Measurements from ENCODE around the gene CD19. TPM values are rescaled to one million over a fixed set of nuclear protein-coding genes. Genes with fewer than 3 reads are reported as not detected.

Gene CD19
- total RNA-seq, 1 donor from 2014 or later = 0.18 TPM

DNA sequence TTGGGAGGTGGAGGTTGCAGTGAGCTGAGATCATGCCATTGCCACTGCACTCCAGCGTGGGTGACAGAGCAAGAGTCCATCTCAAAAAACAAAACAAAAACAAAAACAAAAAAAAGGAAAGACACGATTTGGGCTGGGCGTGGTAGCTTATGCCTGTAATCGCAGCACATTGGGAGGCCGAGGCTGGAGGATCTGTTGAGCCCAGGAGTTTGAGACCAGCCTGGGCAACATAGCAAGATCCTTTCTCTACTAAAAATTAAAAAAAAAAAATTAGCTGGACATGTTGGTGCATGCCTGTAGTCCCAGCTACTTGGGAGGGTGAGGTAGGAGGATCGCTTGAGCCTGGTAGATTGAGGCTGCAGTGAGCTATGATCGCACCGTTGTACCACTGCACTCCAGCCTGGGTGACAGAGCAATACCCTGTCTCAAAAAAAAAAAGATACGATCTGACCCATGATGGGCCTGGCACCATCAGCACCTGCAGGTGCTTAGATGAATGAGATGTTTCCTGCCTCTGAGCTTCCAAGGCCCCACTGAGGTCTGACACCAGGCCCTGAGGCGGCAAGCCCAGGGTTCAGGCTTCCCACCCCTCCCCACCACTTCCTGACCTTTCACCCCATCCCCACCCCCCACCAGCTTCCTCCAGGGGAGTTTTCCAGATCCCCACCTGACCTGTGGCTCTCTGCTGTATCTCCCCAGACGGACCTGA, 31.7 kb upstream of the CD19 start:
- H3K4me1 Mint-ChIP-seq (ENCODE audit: low read depth) = no peaks in the 10 kb centered on the region
- no peaks in the 10 kb centered on the region for H3K27me3 Mint-ChIP-seq (ENCODE audit: low read depth)

DNA sequence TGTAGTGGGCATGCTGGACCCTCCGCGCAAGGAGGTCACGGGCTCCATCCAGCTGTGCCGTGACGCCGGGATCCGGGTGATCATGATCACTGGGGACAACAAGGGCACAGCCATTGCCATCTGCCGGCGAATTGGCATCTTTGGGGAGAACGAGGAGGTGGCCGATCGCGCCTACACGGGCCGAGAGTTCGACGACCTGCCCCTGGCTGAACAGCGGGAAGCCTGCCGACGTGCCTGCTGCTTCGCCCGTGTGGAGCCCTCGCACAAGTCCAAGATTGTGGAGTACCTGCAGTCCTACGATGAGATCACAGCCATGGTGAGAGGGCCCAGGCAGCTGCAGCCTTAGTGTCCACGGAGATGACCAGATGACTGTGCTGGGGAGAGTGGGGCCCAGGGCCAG, 31.2 kb upstream of the CD19 start:
- no peaks in the 10 kb centered on the region for H3K36me3 Mint-ChIP-seq (ENCODE audit: low read depth)
- no peaks in the 10 kb centered on the region for H3K27me3 Mint-ChIP-seq (ENCODE audit: low read depth)
- DNase-seq (ENCODE audit: low spot score) = no peak
- H3K4me1 Mint-ChIP-seq (ENCODE audit: low read depth) = no peaks in the 10 kb centered on the region
- no peak overlapping the region for H3K4me3 Mint-ChIP-seq (ENCODE audit: low read depth)
- H3K27ac Mint-ChIP-seq = no peak overlapping the region
- intact Hi-C loops (cut with micrococcal nuclease) = no loop called here
- H3K9me3 Mint-ChIP-seq = no peaks in the 10 kb centered on the region

More for the DNA sequence above, 31.7 kb upstream of the CD19 start:
- H3K4me3 Mint-ChIP-seq (ENCODE audit: low read depth) = no peak overlapping the region
- no peaks in the 10 kb centered on the region for H3K9me3 Mint-ChIP-seq
- H3K36me3 Mint-ChIP-seq (ENCODE audit: low read depth) = no peaks in the 10 kb centered on the region
- DNase-seq (ENCODE audit: low spot score) = no peak
- no peak overlapping the region for H3K27ac Mint-ChIP-seq
- intact Hi-C loops (cut with micrococcal nuclease) = no loop called here

DNA sequence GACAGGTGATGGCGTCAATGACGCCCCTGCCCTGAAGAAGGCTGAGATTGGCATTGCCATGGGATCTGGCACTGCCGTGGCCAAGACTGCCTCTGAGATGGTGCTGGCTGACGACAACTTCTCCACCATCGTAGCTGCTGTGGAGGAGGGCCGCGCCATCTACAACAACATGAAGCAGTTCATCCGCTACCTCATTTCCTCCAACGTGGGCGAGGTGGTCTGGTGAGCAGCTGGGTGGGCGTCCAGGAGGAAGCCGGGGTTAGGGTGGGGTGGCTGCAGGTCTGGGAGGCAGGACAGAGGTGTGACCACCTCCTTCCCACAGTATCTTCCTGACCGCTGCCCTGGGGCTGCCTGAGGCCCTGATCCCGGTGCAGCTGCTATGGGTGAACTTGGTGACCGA, 29.9 kb upstream of the CD19 start:
- Mint-ChIP-seq H3K36me3 (ENCODE audit: low read depth) (no peaks in the 10 kb centered on the region), H3K9me3 (no peaks in the 10 kb centered on the region), H3K4me3 (ENCODE audit: low read depth) (no peak overlapping the region), H3K4me1 (ENCODE audit: low read depth) (no peaks in the 10 kb centered on the region), H3K27me3 (ENCODE audit: low read depth) (no peaks in the 10 kb centered on the region), H3K27ac (no peak overlapping the region)
- intact Hi-C loops (cut with micrococcal nuclease) = no loop called here
- no peak for DNase-seq (ENCODE audit: low spot score)

DNA sequence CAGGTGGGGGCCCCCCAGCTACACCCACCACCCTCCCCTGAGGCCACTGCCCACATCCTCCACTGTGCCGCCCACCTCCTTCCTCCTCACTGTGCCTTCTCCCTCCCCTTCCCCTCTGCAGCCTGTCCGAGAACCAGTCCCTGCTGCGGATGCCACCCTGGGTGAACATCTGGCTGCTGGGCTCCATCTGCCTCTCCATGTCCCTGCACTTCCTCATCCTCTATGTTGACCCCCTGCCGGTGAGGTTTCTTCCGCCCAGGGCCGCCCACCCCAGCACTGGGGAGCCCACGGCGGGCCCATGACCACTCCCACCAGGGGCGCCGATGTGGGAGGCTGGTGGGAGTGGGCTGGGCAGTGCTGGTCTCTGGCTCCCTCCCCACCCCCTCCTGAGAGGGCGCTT, 28.9 kb upstream of the CD19 start:
- no peak overlapping the region for H3K27ac Mint-ChIP-seq
- H3K4me1 Mint-ChIP-seq (ENCODE audit: low read depth) = no peaks in the 10 kb centered on the region
- H3K27me3 Mint-ChIP-seq (ENCODE audit: low read depth) = no peaks in the 10 kb centered on the region
- intact Hi-C loops (cut with micrococcal nuclease) = no loop called here
- DNase-seq (ENCODE audit: low spot score) = no peak
- H3K4me3 Mint-ChIP-seq (ENCODE audit: low read depth) = no peak overlapping the region
- H3K9me3 Mint-ChIP-seq = no peaks in the 10 kb centered on the region
- no peaks in the 10 kb centered on the region for H3K36me3 Mint-ChIP-seq (ENCODE audit: low read depth)

DNA sequence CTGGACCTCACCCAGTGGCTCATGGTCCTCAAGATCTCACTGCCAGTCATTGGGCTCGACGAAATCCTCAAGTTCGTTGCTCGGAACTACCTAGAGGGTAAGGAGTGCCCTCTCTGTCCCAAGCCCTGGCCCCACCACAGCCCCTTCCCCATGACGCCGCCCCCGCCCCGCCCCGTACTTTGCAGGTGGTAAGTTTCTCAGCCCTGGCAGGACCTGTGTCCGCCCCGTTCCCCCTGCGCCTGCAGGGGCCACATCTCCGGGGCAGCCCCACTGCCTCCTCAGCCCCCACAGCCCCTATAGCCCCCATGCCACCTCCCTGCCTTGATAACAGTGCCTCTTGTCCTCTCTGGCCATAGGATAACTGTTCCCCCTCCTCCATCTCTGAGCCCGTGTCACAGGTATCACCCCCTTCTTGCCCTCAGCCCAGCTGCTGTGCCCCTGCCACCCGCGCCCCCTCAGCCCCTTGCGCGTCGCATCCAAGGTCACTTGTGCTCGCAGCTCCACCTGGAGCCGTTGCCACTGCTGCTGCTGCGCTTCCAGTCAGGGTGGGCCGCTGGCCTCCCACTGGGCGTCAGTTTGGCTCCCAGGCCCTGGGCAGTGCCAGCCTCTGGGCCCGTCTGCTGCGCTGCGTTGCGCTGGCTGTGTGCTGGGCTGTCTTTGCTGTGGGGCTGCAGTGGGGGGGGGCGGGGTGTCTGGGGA, 28.3 kb upstream of the CD19 start:
- H3K27me3 Mint-ChIP-seq (ENCODE audit: low read depth) = no peaks in the 10 kb centered on the region
- DNase-seq (ENCODE audit: low spot score) = no peak
- intact Hi-C loops (cut with micrococcal nuclease) = no loop called here
- no peak overlapping the region for H3K4me3 Mint-ChIP-seq (ENCODE audit: low read depth)
- no peak overlapping the region for H3K27ac Mint-ChIP-seq
- H3K4me1 Mint-ChIP-seq (ENCODE audit: low read depth) = no peaks in the 10 kb centered on the region
- H3K36me3 Mint-ChIP-seq (ENCODE audit: low read depth) = no peaks in the 10 kb centered on the region
- no peaks in the 10 kb centered on the region for H3K9me3 Mint-ChIP-seq

DNA sequence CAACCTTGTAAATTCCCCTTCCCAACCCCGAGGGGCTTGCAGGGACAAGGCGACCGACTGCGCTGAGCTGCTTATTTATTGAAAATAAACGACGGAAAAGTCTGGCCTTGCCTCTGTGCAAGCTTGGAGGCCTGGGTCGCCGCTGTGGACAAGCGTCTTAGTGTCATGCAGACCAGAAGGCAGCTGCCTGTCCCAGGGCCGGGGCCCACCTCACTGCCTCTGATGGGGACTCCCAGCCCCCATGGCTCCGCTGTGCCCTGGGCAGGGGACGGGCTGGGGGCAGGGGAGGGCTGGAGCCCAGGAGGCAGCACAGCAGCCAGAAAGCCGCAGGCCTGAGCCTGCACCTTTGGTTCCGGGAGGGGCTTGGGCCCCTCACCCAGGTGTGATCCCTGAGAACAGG, 27.4 kb upstream of the CD19 start:
- no peaks in the 10 kb centered on the region for H3K27me3 Mint-ChIP-seq (ENCODE audit: low read depth)
- no peak for DNase-seq (ENCODE audit: low spot score)
- H3K9me3 Mint-ChIP-seq = no peaks in the 10 kb centered on the region
- intact Hi-C loops (cut with micrococcal nuclease) = no loop called here
- H3K27ac Mint-ChIP-seq = no peak overlapping the region
- H3K36me3 Mint-ChIP-seq (ENCODE audit: low read depth) = no peaks in the 10 kb centered on the region
- no peaks in the 10 kb centered on the region for H3K4me1 Mint-ChIP-seq (ENCODE audit: low read depth)
- no peak overlapping the region for H3K4me3 Mint-ChIP-seq (ENCODE audit: low read depth)

DNA sequence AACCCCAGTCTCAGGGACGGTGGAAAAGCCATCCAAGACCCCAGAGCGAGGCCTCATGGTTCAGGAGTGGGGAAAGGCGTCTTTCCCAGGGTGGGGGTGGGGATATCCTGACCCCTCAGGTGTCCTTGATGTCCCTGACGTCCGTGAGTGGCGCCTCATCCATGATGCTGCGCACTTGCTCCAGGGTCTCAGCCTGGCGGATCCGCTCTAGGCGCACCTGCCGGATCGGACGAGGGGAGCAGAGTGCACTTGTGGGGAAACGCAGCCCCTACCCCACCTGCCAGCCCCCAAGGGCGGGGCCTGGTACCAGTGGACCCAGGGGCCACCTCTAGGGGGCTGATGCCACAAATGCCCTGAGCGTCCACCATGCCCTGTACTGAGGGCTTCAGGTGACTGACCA, 26.9 kb upstream of the CD19 start:
- H3K36me3 Mint-ChIP-seq (ENCODE audit: low read depth) = no peaks in the 10 kb centered on the region
- H3K4me1 Mint-ChIP-seq (ENCODE audit: low read depth) = no peaks in the 10 kb centered on the region
- no peaks in the 10 kb centered on the region for H3K9me3 Mint-ChIP-seq
- DNase-seq (ENCODE audit: low spot score) = no peak
- no peaks in the 10 kb centered on the region for H3K27me3 Mint-ChIP-seq (ENCODE audit: low read depth)
- H3K4me3 Mint-ChIP-seq (ENCODE audit: low read depth) = no peak overlapping the region
- intact Hi-C loops (cut with micrococcal nuclease) = no loop called here
- H3K27ac Mint-ChIP-seq = no peak overlapping the region

DNA sequence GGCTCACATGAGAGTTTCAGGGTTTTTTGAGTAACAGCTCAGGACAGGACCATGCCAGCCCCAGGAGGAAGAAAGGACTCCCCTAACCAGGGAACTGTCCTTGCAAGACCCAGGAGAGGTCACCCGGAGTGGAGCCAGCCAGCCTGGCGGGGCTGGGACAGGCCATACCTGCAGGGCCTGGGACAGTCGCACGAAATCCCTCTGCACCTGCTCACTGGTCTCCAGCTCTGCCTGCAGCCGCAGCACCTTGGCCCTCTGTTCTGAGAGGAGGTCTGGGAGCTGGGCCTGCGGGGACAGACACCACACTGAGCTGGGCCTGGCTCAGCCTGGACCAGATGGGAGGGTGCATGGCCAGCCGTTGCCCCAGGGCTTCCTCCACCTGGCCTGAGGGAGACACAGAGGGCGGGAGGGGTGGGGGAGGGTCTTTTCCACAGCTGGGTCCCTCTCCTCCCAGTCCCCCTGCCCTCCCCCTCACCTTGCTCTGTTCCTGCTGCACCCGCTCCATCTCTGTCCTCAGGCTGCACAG, 26.5 kb upstream of the CD19 start:
- no peaks in the 10 kb centered on the region for H3K27me3 Mint-ChIP-seq (ENCODE audit: low read depth)
- no peaks in the 10 kb centered on the region for H3K4me1 Mint-ChIP-seq (ENCODE audit: low read depth)
- H3K9me3 Mint-ChIP-seq = no peaks in the 10 kb centered on the region
- no peaks in the 10 kb centered on the region for H3K36me3 Mint-ChIP-seq (ENCODE audit: low read depth)
- no peak overlapping the region for H3K4me3 Mint-ChIP-seq (ENCODE audit: low read depth)
- DNase-seq (ENCODE audit: low spot score) = no peak
- H3K27ac Mint-ChIP-seq = no peak overlapping the region
- intact Hi-C loops (cut with micrococcal nuclease) = no loop called here

DNA sequence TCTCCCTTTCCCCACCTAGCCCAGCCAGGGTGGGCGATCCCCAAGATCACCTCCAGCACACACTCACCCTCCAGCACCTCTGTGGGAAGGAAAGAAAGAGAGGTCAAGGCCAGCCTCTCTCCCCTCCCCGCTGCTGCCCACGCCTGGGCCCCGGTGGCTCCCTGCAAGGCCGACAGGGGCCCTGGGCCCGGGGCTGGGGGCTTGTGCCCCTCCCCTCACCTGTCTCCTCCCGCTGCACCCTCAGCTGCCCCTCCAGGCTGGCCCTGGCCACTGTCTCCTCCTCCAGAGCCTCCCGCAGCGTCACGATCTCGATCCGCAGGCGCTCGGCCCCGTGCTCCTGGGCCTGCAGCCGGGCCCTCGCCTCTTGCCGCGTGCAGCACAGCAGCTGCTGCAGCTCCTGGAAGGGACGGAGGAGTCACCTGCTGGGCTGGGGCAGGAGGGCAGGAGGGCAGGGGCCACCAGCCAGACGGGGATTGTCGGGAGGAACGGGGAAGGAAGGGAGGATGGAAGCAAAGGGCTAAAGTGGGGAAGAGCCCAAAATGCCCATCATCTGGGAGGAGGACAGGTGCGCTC, 25.9 kb upstream of the CD19 start:
- Mint-ChIP-seq H3K36me3 (ENCODE audit: low read depth) (no peaks in the 10 kb centered on the region), H3K9me3 (no peaks in the 10 kb centered on the region), H3K4me1 (ENCODE audit: low read depth) (no peaks in the 10 kb centered on the region), H3K27me3 (ENCODE audit: low read depth) (no peaks in the 10 kb centered on the region), H3K27ac (no peak overlapping the region), H3K4me3 (ENCODE audit: low read depth) (no peak overlapping the region)
- intact Hi-C loops (cut with micrococcal nuclease) = no loop called here
- DNase-seq (ENCODE audit: low spot score) = no peak

DNA sequence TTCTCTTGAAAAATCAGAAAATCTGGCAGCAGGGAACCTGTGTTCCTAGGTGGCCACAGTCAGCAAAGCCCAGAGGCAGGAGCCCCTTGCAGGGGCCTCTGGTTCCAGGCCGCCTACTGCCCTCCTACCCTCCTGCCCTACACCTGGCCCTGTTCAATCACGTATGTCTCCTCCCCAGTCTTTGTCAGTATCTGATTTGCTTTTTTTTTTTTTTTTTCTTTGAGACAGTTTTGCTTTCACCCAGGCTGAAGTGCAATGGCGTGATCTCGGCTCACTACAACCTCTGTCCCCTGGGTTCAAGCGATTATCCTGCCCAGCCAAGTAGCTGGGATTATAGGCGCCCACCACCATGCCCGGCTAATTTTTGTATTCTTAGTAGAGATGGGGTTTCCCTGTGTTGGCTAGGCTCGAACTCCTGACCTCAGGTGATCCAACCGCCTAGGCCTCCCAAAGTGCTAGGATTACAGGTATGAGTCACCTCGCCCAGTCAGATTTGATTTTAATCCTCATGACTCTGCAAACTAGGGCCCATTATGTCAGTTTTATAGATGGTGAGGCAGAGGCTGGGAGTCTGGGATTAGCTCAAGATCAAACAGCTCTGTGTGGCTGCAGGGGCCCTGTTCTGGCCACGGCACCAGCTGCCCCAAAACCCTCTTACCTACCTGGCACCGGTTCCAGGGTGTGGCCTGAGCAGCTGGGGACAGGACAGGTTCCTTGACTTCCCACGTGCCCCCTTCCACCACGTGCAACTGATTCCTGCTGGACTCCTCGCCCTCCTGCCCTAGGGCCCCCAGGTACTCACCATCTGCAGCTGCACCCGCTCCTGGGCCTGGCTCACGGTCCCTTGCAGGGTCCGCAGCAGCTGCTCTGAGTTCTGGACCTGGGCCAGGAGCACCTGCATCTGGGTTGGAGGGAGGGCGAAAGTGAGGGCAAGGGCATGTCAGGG, 21.4 kb upstream of the CD19 start:
- Mint-ChIP-seq H3K27ac (no peak overlapping the region), H3K4me1 (ENCODE audit: low read depth) (no peaks in the 10 kb centered on the region), H3K4me3 (ENCODE audit: low read depth) (no peak overlapping the region), H3K9me3 (no peaks in the 10 kb centered on the region), H3K36me3 (ENCODE audit: low read depth) (peaks cover 8% of the 10 kb centered on the region), H3K27me3 (ENCODE audit: low read depth) (no peaks in the 10 kb centered on the region)
- intact Hi-C loops (cut with micrococcal nuclease) = no loop called here
- no peak for DNase-seq (ENCODE audit: low spot score)

DNA sequence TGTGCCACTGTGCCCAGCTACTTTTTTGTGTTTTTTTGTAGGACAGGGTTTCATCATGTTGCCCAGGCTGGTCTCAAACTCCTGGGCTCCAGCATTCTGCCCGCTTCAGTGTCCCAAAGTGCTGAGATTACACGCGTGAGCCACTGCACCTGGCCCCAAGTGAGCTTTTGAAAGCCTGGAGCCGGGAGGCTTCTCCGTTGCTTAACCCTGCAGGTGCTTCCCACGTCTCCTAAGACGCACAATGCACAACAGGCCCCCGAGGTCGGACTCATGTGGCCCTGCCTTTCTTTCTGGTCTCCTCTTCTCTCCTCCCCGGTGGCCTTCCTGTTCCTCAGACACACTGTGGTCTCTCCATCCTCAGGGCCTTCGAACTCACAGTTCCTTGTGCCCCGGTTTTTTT, 19.2 kb upstream of the CD19 start:
- intact Hi-C loops (cut with micrococcal nuclease) = no loop called here
- DNase-seq (ENCODE audit: low spot score) = no peak
- Mint-ChIP-seq H3K27me3 (ENCODE audit: low read depth) (no peaks in the 10 kb centered on the region), H3K4me3 (ENCODE audit: low read depth) (no peak overlapping the region), H3K27ac (no peak overlapping the region), H3K36me3 (ENCODE audit: low read depth) (peaks cover 18% of the 10 kb centered on the region), H3K9me3 (no peaks in the 10 kb centered on the region), H3K4me1 (ENCODE audit: low read depth) (no peaks in the 10 kb centered on the region)

DNA sequence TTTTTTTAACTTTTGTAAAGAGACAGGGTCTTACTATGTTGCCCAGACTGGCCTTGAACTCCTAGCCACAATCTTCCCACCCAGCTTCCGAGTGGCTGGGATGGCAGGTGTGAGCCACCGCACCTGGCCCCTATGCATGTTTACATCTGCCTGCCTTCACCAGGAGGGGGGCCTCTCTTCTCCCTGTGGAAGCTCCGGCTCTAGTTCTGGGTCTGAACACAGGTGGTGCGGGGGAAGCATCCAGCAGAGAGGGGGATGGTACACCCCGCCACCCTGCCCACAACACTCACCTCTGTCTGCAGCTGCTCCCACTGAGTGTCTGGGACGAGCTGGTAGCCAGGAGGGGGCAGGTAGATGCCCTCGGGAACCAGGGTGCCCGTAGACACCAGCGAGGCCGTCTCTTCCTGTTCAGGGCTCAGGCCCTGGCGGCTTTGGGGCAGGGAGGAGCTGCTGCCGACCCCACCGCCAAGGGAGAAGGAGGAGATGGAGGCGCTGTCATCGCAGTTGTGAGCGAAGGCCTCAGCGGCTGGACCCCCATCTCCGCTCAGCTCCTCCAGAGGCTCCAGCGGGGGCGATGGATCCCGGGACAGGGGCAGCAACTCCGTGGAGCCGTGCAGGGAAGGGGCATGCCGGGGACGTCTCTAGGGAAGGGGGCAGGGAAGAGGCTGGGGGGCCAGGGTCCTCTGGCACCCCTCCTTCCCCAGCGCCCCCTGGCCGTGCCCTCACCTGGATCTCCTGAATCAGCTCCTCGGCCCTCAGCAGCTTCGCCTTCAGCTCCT, 17.6 kb upstream of the CD19 start:
- DNase-seq (ENCODE audit: low spot score) = no peak
- Mint-ChIP-seq H3K4me1 (ENCODE audit: low read depth) (no peaks in the 10 kb centered on the region), H3K4me3 (ENCODE audit: low read depth) (no peak overlapping the region), H3K27ac (no peak overlapping the region), H3K36me3 (ENCODE audit: low read depth) (peaks cover 21% of the 10 kb centered on the region), H3K27me3 (ENCODE audit: low read depth) (no peaks in the 10 kb centered on the region), H3K9me3 (no peaks in the 10 kb centered on the region)
- intact Hi-C loops (cut with micrococcal nuclease) = no loop called here

Data from activated T-helper 2 cell treated with anti-CD3 and anti-CD28 coated beads, Interferon-gamma antibody, Interleukin-2, Interleukin-4, amounts not matched to agents 10 μg/mL and 5 μg/mL and 100 μg/mL, durations not matched to agents 14 hours and 24 hours and 36 hours (primary cell).